HG03039 (cell line): ENCODE measurements around the gene GNMT.
A peak's percentile ranks its signal among the peaks of the same experiment; 100 is the strongest.

ENCODE experiments used
- ATAC-seq: cut with Tn5 transposase; IDR thresholded peaks from one replicate; pipeline ENCODE4 v1.9.1; 2021; ENCODE audit warnings: mild to moderate bottlenecking, moderate library complexity; ENCODE audit not compliant: unreplicated experiment

GNMT gene

DNA sequence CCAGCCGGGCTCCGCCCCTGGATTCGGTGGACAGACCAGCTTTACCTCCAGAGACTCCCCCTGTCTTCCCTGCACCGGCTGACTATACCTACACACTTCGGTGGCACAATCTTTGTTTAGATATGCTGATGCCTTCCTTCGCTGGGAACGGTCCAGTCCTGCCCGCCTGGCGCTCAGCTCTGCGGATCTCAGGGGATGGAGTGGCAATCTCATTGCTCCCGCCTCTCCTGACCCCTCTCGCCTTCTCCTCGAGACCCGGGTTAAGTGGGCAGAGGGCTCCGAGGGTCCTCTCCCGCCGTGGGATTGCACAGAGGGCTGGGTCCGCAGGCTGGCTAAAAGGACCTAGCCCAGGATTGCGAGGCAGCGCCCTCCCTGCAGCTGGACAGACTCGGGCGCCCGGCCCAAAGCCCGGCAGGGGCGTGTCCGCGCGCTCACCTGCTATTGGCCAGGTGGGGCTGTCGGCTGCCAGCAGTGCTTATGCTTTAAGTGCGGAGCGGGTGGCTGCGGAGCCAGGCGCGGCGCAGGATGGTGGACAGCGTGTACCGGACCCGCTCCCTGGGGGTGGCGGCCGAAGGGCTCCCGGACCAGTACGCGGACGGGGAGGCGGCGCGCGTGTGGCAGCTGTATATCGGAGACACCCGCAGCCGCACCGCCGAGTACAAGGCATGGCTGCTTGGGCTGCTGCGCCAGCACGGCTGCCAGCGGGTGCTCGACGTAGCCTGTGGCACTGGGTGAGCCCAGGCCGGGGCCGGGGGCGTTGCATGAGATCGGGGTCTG, at the start of gene GNMT:
Gene GNMT, plus strand, starts transcription at position 512 of the 777 bp plus-strand sequence. Its CDS starts 14 bp downstream, at position 526.
- ATAC-seq, result no peak

DNA sequence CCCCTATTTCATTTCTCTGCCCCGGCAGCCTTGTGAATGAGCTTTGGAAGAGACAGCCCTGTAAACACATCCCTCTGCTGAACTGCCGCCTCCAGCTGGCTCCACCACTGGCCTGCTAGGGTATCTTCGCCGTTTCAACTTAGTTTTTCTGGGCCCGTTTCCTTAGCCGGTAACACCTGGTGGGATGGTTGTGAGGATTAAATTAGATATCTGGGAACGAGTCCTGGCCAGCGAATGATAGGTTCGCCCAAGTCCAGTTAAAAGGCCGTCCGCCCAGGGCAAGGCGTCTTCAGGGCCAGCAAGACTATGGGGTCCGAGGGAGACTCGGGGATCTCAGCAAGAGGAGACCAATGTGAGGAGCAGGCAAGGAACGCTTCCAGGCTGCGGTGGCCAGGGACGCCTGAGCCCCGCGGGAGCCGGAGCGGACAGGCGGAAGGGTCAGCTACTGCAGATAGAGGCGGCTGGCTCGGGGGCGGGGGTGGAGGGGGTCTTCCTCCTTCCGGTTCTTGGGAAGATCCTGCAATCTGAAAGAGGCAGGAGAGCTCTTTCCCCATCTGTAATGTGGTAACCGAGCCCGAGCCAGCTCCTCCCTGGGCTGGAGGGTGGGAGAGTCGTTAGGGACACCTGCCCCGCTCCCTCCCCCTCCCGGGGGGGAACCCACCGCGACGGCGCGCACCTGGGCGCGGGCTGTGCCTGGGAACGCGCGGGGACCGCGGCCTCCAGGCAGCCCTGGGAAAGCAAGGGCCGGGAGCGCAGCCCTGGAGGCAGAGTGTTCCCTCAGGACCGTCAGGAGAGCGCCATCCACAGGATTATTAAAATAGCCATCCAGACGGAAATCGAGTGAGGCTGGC, 49.2 kb upstream of the GNMT start:
- no peak for ATAC-seq

DNA sequence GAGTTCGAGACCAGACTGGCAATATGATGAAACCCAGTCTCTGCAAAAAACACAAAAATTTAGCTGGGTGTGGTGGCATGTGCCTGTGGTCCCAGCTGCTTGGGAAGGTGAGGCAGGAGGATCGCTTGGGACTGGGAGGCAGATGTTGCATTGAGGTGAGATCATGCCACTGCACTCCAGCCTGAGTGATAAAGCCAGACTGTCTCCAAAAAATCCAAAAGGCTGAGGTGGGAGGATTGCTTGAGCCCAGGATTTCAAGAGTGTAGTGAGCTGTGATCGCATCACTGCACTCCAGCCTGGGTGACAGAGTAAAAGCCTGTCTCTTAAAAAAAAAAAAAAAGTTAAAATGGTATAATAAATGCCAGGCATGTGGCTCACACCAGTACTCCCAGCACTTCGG, 46.0 kb upstream of the GNMT start:
- ATAC-seq, result no peak

DNA sequence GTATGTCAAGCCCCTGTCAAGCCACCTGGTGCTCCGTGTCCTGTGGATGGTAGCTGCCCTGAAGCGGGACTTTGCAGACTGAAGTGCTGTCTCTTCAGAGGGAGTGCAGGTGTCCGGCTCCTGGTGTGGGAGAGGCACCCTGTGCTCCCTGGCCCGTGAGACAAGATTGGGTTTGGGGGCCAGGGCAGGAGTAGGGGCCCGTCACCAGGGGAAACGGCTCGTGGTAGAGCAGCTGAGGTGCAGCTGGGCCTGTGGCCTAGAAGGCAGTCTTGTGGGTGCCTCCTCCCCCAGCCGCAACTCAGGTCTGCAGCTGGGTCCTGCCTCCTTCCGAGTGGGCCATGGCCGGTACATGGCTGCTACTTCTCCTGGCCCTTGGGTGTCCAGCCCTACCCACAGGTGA, 44.8 kb upstream of the GNMT start, which contains the start of gene PTCRA:
Gene PTCRA, plus strand, starts transcription at position 322 of the 400 bp plus-strand sequence. Its CDS starts 17 bp downstream, at position 339.
- no peak for ATAC-seq

DNA sequence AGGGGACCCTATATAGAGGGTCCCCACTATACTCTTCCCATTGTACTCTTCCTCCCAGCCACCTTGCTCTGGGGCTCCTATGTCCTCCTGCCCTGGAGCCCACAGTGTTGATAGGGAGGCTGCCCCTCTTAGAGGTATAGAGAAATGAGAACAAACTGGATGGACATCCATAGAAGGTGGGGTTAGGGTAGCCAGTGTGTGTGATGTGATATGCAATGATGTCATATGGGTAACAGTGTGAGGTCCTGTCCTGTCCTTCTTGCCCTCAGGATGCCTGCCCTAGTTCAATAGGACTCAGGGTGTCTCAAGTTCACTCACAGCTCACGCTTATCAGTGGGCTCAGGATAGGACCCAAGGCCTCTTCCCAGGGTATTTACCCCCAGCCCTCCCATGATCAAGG, 44.3 kb upstream of the GNMT start:
- no peak for ATAC-seq

DNA sequence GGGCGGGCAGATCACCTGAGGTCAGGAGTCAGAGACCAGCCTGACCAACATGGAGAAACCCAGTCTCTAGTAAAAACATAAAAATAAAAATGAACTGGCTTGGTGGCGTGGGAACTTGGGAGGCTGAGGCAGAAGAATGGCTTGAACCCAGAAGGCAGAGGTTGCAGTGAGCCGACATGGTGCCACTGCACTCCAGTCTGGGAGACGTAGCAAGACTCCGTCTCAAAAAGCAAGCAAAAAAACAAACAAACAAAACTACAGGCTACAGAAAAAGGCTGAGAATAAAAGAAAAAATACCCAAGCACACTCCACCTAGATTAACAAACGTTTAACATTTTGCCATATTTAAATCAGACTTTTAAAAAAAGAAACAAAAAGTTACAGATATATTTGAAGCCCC, 38.8 kb upstream of the GNMT start:
- ATAC-seq, result no peak

DNA sequence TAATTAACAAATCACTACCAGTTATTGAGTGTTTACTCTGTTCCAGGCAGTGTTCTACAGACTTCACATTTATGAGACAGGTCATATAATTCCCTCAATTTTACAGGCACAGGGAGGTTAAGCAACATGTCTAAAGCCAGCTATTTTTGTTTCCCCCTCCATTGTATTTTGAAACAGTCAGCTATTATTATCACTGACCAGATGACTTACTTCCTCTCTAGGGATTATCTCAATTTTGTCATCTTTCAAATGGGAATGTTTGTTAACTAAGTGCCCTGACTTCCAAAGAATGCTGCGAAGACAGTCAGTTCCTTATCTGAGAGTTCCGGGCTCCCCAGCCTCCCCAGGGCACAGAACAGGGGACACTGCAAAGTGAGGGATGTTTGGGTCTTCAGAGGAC, 36.9 kb upstream of the GNMT start:
- no peak for ATAC-seq

DNA sequence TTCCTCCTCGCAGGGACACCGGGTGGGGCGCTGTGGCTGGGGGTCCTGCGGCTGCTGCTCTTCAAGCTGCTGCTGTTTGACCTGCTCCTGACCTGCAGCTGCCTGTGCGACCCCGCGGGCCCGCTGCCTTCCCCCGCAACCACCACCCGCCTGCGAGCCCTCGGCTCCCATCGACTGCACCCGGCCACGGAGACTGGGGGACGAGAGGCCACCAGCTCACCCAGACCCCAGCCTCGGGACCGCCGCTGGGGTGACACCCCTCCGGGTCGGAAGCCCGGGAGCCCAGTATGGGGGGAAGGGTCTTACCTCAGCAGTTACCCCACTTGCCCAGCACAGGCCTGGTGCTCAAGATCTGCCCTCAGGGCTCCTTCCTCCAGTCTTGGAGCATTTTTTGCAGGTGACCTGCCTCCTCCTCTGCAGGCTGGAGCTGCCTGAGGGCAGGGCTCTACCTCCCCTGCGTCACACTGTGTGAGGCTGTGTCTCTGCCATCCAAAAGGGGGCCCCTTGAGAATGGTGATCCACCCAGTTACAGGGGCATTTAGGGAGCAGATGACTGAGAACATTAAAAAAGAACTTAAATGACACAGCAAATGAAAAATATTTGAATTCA, 35.2 kb upstream of the GNMT start:
- no peak for ATAC-seq

DNA sequence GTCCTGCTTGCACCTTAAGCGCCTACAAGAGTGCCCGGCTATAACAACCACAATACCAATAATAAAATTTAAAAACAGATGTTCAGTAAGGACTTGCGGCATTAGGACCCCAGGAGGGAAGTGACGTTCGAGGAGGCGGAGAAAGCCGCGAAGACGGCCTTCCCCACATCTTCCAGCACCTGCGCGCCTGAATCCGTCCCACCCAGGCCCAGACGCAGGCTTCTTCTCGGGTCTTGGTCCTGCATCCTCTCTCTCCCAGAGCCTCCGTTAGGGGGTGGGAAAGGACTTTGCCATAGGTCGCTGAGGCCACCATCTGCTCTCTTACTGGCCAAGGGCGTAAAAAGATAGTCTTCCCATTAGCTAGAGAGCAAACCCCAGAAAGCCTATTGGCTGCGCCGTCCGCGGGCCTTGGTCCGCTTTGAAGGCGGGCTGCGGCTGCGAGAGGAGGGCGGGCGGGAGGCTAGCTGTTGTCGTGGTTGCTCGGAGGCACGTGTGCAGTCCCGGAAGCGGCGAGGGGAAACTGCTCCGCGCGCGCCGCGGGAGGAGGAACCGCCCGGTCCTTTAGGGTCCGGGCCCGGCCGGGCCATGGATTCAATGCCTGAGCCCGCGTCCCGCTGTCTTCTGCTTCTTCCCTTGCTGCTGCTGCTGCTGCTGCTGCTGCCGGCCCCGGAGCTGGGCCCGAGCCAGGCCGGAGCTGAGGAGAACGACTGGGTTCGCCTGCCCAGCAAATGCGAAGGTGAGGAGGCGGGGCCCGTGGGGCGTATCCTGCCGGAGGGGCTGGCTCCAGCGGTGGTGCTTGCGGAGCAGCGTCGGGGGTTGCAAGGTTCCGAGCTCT, 31.4 kb upstream of the GNMT start, which contains the start of gene CNPY3:
Gene CNPY3, plus strand, starts transcription at position 495 of the 835 bp plus-strand sequence. Its CDS starts 91 bp downstream, at position 586.
- ATAC-seq, result peak; percentile 66

DNA sequence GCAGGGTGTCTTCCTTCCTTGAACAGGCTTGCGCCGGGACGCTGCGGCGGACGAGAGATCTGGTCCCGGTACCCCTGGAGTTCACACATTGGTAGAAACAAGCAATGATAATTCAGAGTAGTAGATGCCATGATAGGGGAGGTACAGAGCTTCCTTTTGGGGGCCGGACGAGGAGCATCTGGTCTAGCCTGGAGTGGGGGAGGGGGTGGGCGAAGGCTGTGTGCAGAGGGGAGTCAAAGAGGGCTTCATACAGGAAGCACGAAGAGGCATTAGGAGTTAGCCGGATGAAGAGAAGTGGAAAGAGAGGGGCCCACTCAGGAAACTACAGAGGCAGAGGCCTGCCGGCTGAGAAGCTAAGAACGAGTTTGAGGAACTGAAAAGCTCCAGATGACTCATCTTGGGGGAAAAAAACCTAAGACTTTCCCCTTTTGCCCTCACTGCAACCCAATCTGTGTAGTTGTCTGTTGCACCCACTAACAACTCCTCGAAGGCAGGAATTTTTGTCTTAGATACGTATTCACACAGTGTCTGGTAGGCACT, 30.7 kb upstream of the GNMT start:
- peak; percentile 51 for ATAC-seq

DNA sequence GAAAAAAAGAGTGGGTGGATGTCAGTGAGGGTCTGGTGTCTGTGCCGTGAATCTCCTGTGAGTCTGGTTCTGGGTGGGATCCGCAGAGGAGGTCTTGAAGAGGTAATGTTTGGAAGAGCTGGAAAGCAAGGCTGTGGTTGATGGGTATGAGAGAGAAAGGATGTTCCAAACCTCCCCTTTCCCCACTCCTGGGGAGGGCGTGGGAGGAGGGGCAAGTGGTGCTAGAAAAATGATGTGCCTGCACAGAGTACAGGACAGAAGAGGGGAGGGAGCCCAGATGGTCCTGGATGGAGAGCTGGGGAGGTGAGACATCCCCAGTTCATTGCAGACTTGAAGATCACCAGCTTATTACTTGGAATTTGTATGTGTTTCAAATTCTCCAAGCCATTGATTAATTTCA, 28.1 kb upstream of the GNMT start:
- ATAC-seq, result no peak

DNA sequence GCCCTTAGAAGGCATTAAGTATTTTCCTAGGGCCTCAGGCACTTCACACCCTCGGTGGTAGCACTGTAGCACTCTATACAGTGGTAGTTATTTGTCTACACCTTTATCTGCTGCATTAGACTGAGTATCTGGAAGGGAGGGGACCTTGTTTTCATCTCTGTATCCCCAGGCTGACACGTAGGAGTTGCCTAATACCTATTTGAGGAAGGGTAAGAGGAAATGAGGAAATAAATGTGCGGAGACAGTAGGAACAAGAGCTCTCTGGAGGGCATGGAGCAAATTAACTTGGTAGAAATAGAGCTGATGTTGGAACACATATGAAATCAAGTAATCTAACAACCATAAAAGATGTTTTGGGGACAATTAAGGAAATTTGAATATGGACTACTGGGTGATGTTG, 27.3 kb upstream of the GNMT start:
- no peak for ATAC-seq

DNA sequence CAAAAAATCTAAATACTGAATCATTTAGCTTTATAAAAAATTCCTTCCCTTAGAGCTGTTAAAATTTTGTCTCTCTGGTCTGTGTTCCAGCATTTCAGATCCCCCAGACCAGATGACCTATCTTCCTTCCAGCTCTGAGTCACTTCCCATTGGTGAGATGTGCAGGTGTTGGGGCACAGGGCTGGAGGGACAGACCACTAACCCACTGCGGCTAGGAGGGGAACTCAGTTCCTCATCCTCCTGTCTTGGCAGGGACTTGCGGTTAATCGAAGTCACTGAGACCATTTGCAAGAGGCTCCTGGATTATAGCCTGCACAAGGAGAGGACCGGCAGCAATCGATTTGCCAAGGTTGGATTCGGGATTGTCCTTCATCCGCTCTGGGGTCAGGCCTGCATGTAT, 25.2 kb upstream of the GNMT start:
- no peak for ATAC-seq

DNA sequence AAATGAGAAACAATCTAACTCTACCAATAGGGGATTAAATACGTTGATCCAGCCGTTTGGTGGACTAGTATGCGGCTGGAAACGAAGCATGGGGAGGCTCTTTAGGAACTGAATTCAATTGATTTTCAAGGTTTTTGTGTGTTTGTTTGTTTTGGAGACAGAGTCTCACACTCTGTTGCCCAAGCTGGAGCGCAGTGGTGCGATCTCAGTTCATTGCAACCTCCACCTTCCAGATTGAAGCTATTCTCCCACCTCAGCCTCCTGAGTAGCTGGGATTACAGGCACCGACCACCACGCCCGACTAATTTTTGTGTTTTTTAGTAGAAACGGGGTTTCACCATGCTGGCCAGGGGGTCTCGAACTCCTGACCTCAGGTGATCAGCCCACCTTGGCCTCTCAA, 24.2 kb upstream of the GNMT start:
- ATAC-seq, result no peak

DNA sequence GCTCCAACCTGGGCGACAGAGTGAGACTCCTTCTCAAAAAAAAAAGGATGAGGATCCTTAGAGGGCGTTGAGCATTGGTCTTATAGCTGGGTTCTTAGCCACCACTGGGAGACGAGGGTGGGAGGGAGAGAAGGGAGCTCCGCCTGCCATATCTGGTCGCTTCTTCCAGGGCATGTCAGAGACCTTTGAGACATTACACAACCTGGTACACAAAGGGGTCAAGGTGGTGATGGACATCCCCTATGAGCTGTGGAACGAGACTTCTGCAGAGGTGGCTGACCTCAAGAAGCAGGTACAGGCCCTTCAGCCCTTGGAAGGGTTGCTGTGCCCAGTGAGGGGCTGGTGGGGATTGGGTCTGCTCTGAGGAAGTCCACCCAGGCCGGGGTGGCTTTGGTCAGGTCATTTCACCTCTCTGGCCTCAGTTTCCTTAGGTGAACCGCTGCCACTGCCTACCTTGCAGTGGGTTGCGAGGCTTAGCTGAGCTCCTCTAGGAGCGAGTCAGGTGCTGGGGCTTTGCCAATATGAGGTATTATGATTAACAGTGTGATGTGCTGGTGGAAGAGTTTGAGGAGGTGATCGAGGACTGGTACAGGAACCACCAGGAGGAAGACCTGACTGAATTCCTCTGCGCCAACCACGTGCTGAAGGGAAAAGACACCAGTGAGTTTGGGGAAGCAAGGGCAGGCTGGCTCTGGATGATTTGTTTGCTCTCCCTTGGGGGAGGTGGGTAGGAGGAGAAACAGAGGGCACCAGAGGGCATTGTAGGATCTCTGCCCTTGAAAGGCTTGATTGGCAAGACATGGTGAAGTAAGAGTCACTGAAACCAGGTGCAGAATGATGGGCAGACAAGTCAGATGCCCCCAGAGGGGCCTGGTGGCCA, 22.8 kb upstream of the GNMT start:
- ATAC-seq, result no peak

DNA sequence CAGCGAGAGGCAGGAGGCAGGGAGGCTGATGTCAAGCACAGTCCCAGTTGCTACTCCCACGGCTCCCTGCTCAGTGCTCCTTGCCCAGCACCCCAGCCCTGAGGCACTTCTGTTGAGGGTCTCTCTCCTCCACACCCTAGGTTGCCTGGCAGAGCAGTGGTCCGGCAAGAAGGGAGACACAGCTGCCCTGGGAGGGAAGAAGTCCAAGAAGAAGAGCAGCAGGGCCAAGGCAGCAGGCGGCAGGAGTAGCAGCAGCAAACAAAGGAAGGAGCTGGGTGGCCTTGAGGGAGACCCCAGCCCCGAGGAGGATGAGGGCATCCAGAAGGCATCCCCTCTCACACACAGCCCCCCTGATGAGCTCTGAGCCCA, 22.1 kb upstream of the GNMT start:
- ATAC-seq, result no peak

DNA sequence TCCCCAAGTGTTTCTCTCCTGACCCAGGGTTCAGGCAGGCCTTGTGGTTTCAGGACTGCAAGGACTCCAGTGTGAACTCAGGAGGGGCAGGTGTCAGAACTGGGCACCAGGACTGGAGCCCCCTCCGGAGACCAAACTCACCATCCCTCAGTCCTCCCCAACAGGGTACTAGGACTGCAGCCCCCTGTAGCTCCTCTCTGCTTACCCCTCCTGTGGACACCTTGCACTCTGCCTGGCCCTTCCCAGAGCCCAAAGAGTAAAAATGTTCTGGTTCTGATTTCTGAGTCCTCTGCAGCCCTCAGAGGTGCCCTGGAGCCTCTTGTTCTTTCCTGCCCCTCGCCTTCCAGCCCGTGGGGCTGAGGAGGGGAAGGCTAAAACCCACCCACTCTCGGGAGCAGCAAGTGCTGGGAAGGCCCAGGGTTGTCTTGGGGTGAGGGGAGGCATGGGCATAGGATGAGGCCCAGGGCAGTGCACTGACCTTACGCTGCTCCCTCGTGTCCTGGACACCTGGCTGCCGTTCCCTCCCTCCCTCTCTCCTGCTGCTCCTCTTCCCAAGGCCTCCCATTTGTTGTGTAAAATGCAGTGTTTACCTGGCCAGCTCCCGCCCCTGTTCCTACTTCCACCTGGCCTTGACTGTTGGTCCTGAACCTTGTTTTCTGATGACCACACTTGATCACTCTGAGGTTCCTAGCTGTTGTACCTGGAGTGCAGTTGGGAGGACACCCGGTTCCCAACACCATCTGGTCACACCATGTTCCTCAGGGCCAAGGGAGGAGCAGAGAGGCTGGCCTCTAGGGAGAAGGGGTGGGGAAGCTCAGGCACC, 21.4 kb upstream of the GNMT start:
- ATAC-seq, result no peak

DNA sequence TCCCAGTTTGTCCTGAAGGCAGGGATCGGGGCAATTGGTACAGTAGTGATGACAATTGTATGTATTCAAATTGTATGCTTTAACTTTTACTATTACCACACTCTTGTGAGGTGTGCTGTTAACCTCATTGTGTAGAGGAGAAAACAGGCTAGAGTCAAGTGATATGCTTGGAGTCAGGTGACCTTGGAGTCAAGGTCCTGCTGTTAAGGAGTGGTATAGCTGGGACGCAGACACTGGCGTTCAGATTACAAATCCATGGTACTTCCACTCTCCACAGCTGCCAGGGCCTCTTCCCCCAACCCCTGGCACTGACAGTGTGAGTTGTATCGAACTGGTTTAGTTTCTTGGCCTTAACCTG, 20.8 kb upstream of the GNMT start:
- no peak for ATAC-seq
